HFF-Myc (cell line): ENCODE results near the gene PLEKHG7.

Experiments
- DNase-seq: peaks from one replicate; pipeline ENCODE4 v3.0.0-alpha.2; 2011; ENCODE audit warnings: low read depth; ENCODE audit errors: extremely low read depth
- H3K4me3 ChIP-seq: replicated peaks from 2 replicates; pipeline ENCODE4 v1.5.1; 2011; ENCODE audit warnings: low read depth, mild to moderate bottlenecking, control low read depth, low read length
- CTCF ChIP-seq: IDR thresholded peaks from 2 replicates; pipeline ENCODE4 v1.5.1; 2012; ENCODE audit warnings: mild to moderate bottlenecking, low read depth, low read length, control low read depth; ENCODE audit errors: missing control alignments

PLEKHG7 gene

GRCh38 chr12:92757597-92758121 lies 54.9 kb downstream of the PLEKHG7 start:
- no peak overlapping the region for H3K4me3 ChIP-seq
- no peak for DNase-seq
- no peak for TF ChIP-seq CTCF

- H3K4me3 ChIP-seq = no peak overlapping the region
- DNase-seq = peak; percentile 90
- no peak for TF ChIP-seq CTCF
Observed at GRCh38 chr12:92759634-92760268, 57.0 kb downstream of the PLEKHG7 start.

GRCh38 chr12:92762773-92763172 lies 60.0 kb downstream of the PLEKHG7 start:
- no peak for TF ChIP-seq CTCF
- no peak for DNase-seq

GRCh38 chr12:92764831-92765230 lies 62.0 kb downstream of the PLEKHG7 start:
- H3K4me3 ChIP-seq = no peak overlapping the region
- TF ChIP-seq CTCF = no peak
- DNase-seq = no peak

More at GRCh38 chr12:92762773-92763172, 60.0 kb downstream of the PLEKHG7 start:
- H3K4me3 ChIP-seq = no peak overlapping the region

- TF ChIP-seq CTCF = no peak
- H3K4me3 ChIP-seq = no peak overlapping the region
- no peak for DNase-seq
Observed at GRCh38 chr12:92765871-92766270, 63.1 kb downstream of the PLEKHG7 start.

- TF ChIP-seq CTCF = no peak
- DNase-seq = no peak
- H3K4me3 ChIP-seq = no peak overlapping the region
Observed at GRCh38 chr12:92769124-92769901, 66.5 kb downstream of the PLEKHG7 start.
